ENCODE data around the gene WDR86.

GRCh38 chr7:151334628-151335027, 75.2 kb downstream of the WDR86 start:
- TF ChIP-seq ESRRA (CRISPR knock-in tag; IDR thresholded peaks at IDR 0.05; ENCODE audit: borderline replicate concordance) (no peak), PRDM15 (CRISPR knock-in tag; IDR thresholded peaks at IDR 0.05) (no peak), CTCF (IDR thresholded peaks at IDR 0.05) (no peak), SP1 (CRISPR knock-in tag; conservative IDR thresholded peaks at IDR 0.05) (no peak), MLX (CRISPR knock-in tag; IDR thresholded peaks at IDR 0.05) (no peak), JUN (CRISPR knock-in tag; IDR thresholded peaks at IDR 0.05) (no peak), ZNF232 (CRISPR knock-in tag; IDR thresholded peaks at IDR 0.05) (no peak), ETV6 (CRISPR knock-in tag; IDR thresholded peaks at IDR 0.05) (no peak)
